Testis (tissue), 3 donors: Measurements from ENCODE around the gene PCCA. TPM values are rescaled to one million over a fixed set of nuclear protein-coding genes. Genes with fewer than 3 reads are reported as not detected.

ENCODE experiments used
- DNase-seq: peaks from one replicate; pipeline ENCODE4 v3.0.0-alpha.2; 2019
- H3K27ac ChIP-seq, 2 donors: fragments of 200-600 bp; sonication (generic); one replicate each; pipeline ENCODE4 v1.5.1; 2019
- H3K27me3 ChIP-seq: fragments of 200-600 bp; sonication (generic); one replicate; pipeline ENCODE4 v1.5.1; 2019
- H3K36me3 ChIP-seq: fragments of 200-600 bp; sonication (generic); one replicate; pipeline ENCODE4 v1.5.1; 2017; ENCODE audit warnings: low read depth; ENCODE audit errors: missing control alignments
- H3K4me1 ChIP-seq: fragments of 200-600 bp; sonication (generic); one replicate; pipeline ENCODE4 v1.5.1; 2019
- H3K4me3 ChIP-seq, 2 donors: fragments of 200-600 bp; sonication (generic); one replicate each; pipeline ENCODE4 v1.5.1; 2017 to 2019
- H3K9me3 ChIP-seq: fragments of 200-600 bp; sonication (generic); one replicate; pipeline ENCODE4 v1.5.1; 2017
- POLR2A ChIP-seq: fragments of 450-650 bp; IDR thresholded peaks from one replicate; pipeline ENCODE4 v1.6.1; 2017; ENCODE audit warnings: antibody characterized with exemption, mild to moderate bottlenecking, moderate library complexity
- WGBS, 2 donors: methylation state at CpG; one replicate each; pipeline ENCODE4 v1.1.5; 2018; 5-methylcytosine and 5-hydroxymethylcytosine counted together
- intact Hi-C: fragments of 100-400 bp; cut with DNase I; formaldehyde crosslinking; loops from one replicate; pipeline ENCODE4 v1.15.1; 2023; ENCODE audit warnings: low total_unique reads
- polyA plus RNA-seq: library from polyadenylated mRNA; stranded (reverse); fragments of 350-450 nt; fragmentation: Illumina TruSeq; extraction: RNeasy Lipid Tissue Mini Kit (QIAGEN cat#74804); gene quantifications from one replicate; pipeline ENCODE4 v1.2.3, GENCODE V29; 2014; ENCODE audit warnings: low read depth, low replicate concordance; ENCODE audit not compliant: insufficient read depth
- total RNA-seq, 2 donors: library from RNA; depleted of rRNA; stranded (reverse); fragments of >200 nt; gene quantifications; one replicate each; pipeline ENCODE4 v1.2.3, GENCODE V29; 2016
- TF ChIP-seq, protein P1 (sequence below), 3 experiments: fragments of 450-650 bp in 2 of 3; fragments of 200-600 bp in 1 of 3; sonication (generic) in 1 of 3; IDR thresholded peaks; one replicate each; pipeline ENCODE4 v1.5.1; 2016 to 2019; ENCODE audit warnings: antibody characterized with exemption in 3 of 3, mild to moderate bottlenecking in 2 of 3, moderate library complexity in 1 of 3

PCCA gene
- total and polyA plus RNA-seq, 3 donors from 2014 or later = 17.9 to 56.2 (median 39.2) TPM

DNA sequence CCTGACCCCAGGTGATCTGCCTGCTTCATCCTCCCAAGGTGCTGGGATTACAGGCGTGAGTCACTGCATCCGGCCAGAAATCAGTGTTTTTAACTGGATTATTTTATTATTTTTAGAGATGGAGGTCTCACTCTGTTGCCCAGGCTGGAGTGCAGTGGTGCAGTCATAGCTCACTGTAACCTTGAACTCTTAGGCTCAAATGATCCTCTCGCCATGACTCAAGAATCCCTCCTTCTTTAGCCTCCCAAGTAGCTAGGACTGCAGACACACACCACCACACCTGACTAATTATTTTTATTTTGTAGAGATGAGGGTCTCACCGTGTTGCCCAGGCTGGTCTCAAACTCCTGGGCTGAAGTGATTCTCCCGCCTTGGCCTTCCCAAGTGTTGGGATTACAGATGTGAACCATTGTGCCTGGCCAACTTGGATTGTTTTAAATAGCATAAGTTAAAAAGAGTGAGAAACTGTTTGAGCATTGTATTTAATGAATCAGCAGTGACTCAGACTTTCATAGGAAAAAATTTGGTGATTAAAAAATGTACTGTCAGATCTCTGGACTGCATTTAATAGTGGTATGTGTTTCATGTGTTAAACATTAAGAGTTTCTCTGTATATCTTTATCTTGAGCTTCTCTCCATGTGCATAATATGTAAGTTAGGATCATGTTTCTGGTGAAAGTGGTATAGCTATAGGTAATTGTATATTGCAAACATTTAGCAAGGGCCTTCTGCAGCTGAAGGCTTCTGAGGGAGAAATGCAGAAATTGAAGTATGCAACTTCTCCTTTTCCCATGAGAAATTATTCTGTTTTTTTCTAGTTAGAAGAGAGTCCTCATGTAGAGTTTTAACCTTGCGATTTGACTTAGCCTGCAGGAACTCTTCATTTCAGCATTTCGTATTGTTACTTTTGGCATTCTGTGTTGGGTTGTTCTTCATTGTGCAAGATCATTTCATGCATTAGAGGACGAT is 121.2 kb downstream of the PCCA start:
- WGBS, 2 donors = 85 to 88% methylated on average over 8 of the region's 8 CpGs
- no peaks in the 10 kb centered on the region for H3K27me3 ChIP-seq
- H3K4me1 ChIP-seq = no peaks in the 10 kb centered on the region
- no peak for DNase-seq
- no peak overlapping the region for H3K27ac ChIP-seq
- no peaks in the 10 kb centered on the region for H3K36me3 ChIP-seq
- H3K4me3 ChIP-seq = no peak overlapping the region
- intact Hi-C loops = no loop called here
- TF ChIP-seq POLR2A = no peak
- TF ChIP-seq, protein P1, sequence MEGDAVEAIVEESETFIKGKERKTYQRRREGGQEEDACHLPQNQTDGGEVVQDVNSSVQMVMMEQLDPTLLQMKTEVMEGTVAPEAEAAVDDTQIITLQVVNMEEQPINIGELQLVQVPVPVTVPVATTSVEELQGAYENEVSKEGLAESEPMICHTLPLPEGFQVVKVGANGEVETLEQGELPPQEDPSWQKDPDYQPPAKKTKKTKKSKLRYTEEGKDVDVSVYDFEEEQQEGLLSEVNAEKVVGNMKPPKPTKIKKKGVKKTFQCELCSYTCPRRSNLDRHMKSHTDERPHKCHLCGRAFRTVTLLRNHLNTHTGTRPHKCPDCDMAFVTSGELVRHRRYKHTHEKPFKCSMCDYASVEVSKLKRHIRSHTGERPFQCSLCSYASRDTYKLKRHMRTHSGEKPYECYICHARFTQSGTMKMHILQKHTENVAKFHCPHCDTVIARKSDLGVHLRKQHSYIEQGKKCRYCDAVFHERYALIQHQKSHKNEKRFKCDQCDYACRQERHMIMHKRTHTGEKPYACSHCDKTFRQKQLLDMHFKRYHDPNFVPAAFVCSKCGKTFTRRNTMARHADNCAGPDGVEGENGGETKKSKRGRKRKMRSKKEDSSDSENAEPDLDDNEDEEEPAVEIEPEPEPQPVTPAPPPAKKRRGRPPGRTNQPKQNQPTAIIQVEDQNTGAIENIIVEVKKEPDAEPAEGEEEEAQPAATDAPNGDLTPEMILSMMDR (IDR thresholded peaks at IDR 0.05) = no peak
- no peaks in the 10 kb centered on the region for H3K9me3 ChIP-seq

DNA sequence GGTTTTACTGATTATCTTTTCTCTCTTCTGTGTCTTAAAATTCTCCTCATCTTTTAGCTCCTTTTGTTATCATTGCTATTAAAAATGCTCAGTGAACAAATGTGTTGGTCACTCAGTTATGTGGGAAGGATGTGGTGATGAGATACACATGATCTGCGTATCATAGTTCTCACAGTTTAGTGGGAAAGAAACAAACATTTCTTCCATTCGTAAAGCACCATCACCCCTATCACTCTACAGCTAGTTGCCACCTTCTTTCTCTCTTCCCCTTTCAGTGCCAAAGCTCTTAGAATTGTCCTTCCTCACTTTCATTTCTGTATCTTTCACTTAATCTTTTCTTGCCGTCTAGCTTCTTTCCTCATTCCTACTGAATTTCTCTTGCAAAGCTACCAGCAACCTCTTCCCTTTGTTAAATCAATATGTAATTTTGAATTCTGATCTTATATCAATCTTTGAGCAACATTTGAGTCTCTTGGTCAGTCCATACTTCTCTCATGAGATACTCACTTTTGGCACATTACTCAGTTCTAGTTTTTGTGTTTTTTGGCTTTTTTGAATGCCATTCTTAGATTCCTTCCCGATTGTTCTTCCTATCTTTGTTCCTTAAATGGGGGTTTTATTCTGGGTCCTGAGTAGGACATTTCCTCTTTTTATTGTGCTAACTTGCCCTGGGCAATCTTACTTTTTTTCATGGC is 122.3 kb downstream of the PCCA start:
- no peaks in the 10 kb centered on the region for H3K27me3 ChIP-seq
- DNase-seq = no peak
- TF ChIP-seq, protein P1 (IDR thresholded peaks at IDR 0.05) = no peak
- no peak for TF ChIP-seq POLR2A
- no peaks in the 10 kb centered on the region for H3K9me3 ChIP-seq
- no peaks in the 10 kb centered on the region for H3K4me1 ChIP-seq
- H3K36me3 ChIP-seq = no peaks in the 10 kb centered on the region
- H3K27ac ChIP-seq = no peak overlapping the region
- intact Hi-C loops = no loop called here
- WGBS, 2 donors = 85 to 86% methylated on average over 4 of the region's 4 CpGs
- H3K4me3 ChIP-seq = no peak overlapping the region

DNA sequence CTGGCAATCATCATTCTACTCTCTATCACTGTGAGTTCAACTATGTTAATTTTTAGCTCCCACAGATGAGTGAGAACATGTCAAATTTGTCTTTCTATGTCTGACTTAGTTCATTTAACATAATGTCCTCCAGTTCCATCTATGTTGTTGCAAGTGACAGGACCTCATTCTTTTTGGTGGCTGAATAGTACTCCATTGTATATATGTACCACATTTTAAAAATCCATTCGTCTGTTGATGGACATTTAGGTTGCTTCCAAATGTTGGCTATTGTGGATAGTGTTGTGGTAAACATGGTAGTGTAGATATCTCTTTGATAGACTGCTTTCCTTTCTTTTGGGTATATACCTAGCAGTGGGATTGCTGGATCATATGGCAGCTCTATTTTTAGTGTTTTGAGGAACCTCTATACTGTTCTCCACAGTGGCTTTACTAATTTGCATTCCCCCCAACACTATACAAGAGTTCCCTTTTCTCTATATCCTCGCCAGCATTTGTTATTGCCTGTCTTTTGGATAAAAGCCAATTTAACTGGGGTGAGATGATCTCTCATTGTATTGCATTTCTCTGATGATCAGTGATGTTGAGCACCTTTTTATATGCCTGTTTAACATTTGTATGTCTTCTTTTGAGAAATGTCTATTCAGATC is 124.1 kb downstream of the PCCA start:
- H3K27ac ChIP-seq = no peak overlapping the region
- H3K4me3 ChIP-seq = no peak overlapping the region
- WGBS, 2 donors = 73 to 94% methylated on average over 2 of the region's 2 CpGs
- H3K4me1 ChIP-seq = no peaks in the 10 kb centered on the region
- TF ChIP-seq, protein P1 (IDR thresholded peaks at IDR 0.05) = no peak
- TF ChIP-seq POLR2A = no peak
- intact Hi-C loops = no loop called here
- H3K27me3 ChIP-seq = no peaks in the 10 kb centered on the region
- DNase-seq = no peak
- no peaks in the 10 kb centered on the region for H3K9me3 ChIP-seq
- no peaks in the 10 kb centered on the region for H3K36me3 ChIP-seq

DNA sequence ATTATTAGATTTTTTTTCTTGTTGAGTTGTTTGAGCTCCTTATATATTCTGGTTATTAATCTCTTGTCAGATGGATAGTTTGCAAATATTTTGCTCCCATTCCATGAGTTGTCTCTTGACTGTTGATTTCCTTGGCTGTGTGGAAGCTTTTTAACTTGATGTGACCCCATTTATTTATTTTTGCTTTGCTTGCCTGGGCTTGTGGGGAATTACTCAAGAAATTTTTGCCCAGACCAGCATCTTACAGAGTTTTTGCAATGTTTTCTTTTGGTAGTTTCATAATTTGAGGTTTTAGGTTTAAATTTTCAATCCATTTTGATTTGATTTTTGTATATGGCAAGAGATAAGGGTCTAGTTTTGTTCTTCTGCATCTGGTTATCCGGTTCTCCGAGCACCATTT is 124.7 kb downstream of the PCCA start:
- Histone ChIP-seq H3K27ac (no peak overlapping the region), H3K9me3 (no peaks in the 10 kb centered on the region), H3K27me3 (no peaks in the 10 kb centered on the region), H3K36me3 (no peaks in the 10 kb centered on the region), H3K4me3 (no peak overlapping the region), H3K4me1 (no peaks in the 10 kb centered on the region)
- intact Hi-C loops = no loop called here
- no peak for DNase-seq
- no peak for TF ChIP-seq POLR2A
- TF ChIP-seq, protein P1 (IDR thresholded peaks at IDR 0.05) = no peak
- 89 to 98% methylated on average over 2 of the region's 2 CpGs for WGBS, 2 donors
